ENCODE results near the gene ZMYM3.

- TF ChIP-seq, protein P1, sequence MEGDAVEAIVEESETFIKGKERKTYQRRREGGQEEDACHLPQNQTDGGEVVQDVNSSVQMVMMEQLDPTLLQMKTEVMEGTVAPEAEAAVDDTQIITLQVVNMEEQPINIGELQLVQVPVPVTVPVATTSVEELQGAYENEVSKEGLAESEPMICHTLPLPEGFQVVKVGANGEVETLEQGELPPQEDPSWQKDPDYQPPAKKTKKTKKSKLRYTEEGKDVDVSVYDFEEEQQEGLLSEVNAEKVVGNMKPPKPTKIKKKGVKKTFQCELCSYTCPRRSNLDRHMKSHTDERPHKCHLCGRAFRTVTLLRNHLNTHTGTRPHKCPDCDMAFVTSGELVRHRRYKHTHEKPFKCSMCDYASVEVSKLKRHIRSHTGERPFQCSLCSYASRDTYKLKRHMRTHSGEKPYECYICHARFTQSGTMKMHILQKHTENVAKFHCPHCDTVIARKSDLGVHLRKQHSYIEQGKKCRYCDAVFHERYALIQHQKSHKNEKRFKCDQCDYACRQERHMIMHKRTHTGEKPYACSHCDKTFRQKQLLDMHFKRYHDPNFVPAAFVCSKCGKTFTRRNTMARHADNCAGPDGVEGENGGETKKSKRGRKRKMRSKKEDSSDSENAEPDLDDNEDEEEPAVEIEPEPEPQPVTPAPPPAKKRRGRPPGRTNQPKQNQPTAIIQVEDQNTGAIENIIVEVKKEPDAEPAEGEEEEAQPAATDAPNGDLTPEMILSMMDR (IDR thresholded peaks at IDR 0.05): no peak
- TF ChIP-seq POLR2A (IDR thresholded peaks at IDR 0.05): no peak
Measured at GRCh38 chrX:71198066-71198465, 55.9 kb downstream of the ZMYM3 start.

Measured in testis (tissue), 2 donors.